Measurements from ENCODE around the gene SMG6.

DNA sequence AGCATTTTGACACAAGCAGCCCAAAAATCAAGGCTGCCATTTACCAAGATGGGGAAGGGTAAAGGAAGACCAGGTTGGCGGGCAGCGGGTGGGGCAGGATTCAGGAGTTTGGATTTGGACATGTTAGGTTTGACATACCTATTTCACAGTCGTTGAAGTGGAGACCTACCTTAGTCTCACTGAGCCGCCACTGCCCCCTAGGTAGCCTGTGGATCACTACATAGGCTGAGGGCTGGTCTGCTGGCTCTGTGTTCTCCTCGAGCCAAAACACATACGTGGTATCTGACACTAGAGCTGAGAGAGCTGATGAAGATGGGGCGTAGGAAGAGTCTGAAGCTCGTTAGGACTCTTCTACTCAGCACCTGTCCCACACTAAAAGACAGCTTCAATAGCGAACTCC, 133.6 kb downstream of the SMG6 start:
- TF ChIP-seq, protein P1, sequence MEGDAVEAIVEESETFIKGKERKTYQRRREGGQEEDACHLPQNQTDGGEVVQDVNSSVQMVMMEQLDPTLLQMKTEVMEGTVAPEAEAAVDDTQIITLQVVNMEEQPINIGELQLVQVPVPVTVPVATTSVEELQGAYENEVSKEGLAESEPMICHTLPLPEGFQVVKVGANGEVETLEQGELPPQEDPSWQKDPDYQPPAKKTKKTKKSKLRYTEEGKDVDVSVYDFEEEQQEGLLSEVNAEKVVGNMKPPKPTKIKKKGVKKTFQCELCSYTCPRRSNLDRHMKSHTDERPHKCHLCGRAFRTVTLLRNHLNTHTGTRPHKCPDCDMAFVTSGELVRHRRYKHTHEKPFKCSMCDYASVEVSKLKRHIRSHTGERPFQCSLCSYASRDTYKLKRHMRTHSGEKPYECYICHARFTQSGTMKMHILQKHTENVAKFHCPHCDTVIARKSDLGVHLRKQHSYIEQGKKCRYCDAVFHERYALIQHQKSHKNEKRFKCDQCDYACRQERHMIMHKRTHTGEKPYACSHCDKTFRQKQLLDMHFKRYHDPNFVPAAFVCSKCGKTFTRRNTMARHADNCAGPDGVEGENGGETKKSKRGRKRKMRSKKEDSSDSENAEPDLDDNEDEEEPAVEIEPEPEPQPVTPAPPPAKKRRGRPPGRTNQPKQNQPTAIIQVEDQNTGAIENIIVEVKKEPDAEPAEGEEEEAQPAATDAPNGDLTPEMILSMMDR (IDR thresholded peaks at IDR 0.05; ENCODE audit: insufficient read depth, low read depth, low read length): no peak
- TF ChIP-seq EZH2 (IDR thresholded peaks at IDR 0.05; ENCODE audit: insufficient read depth, low read length): no peak

Measured in astrocyte (in vitro differentiated cells and primary cell).